Calu3 (cell line): Measurements from ENCODE around the gene FUT2. TPM values are rescaled to one million over a fixed set of nuclear protein-coding genes. Genes with fewer than 3 reads are reported as not detected.
A peak's percentile ranks its signal among the peaks of the same experiment; 100 is the strongest.

Experiments used
- BruUV-seq: library from RNA; stranded (reverse); fragments of 400-500 nt; replicated peaks from 2 replicates; lab custom pipeline; 2021; lab: Mats Ljungman, UMichigan
- CTCF ChIA-PET: fragments of 300-600 bp; sonication (Branson Sonifier 250); formaldehyde crosslinking; loops from one replicate; lab custom pipeline; 2022; ENCODE audit warnings: antibody characterized with exemption; lab: Charles Lee
- DNase-seq: peaks from one replicate; pipeline ENCODE4 v3.0.0; 2022
- H3K27ac Mint-ChIP-seq: one replicate; pipeline ENCODE4 v1.8.0; 2022; ENCODE audit warnings: mixed read lengths; ENCODE audit not compliant: unreplicated experiment
- H3K27me3 Mint-ChIP-seq: one replicate; pipeline ENCODE4 v1.8.0; 2022; ENCODE audit warnings: mixed read lengths; ENCODE audit not compliant: unreplicated experiment
- H3K36me3 Mint-ChIP-seq: one replicate; pipeline ENCODE4 v1.8.0; 2022; ENCODE audit warnings: mild to moderate bottlenecking, moderate library complexity, mixed read lengths; ENCODE audit not compliant: insufficient read depth, unreplicated experiment
- H3K4me1 Mint-ChIP-seq: one replicate; pipeline ENCODE4 v1.8.0; 2022; ENCODE audit warnings: mild to moderate bottlenecking, low read depth, mixed read lengths; ENCODE audit not compliant: unreplicated experiment
- H3K4me3 Mint-ChIP-seq: one replicate; pipeline ENCODE4 v1.8.0; 2022; ENCODE audit warnings: mild to moderate bottlenecking, low read depth, moderate library complexity, mixed read lengths; ENCODE audit not compliant: unreplicated experiment
- H3K9me3 Mint-ChIP-seq: one replicate; pipeline ENCODE4 v1.8.0; 2022; ENCODE audit warnings: low read depth, mixed read lengths; ENCODE audit not compliant: unreplicated experiment
- CTCF ChIP-seq: fragments of 200-600 bp; IDR thresholded peaks from one replicate; pipeline ENCODE4 v1.8.0; 2022; ENCODE audit warnings: antibody characterized with exemption; ENCODE audit not compliant: unreplicated experiment
- intact Hi-C: fragments of 100-400 bp; cut with micrococcal nuclease; formaldehyde crosslinking; loops from one replicate; pipeline ENCODE4 v1.10.0; 2022; ENCODE audit not compliant: unreplicated experiment
- total RNA-seq: library from RNA; stranded (reverse); gene quantifications from 2 replicates; pipeline ENCODE4 v1.2.3, GENCODE V29; 2022

FUT2 gene
- total RNA-seq, 1 experiment from 2014 or later, result 10.4 TPM

- Mint-ChIP-seq H3K27me3 (peaks cover 11% of the 10 kb centered on the region), H3K36me3 (peaks cover 43% of the 10 kb centered on the region), H3K4me3 (peak overlapping the region; percentile 89), H3K9me3 (no peaks in the 10 kb centered on the region), H3K27ac (peak overlapping the region; percentile 65), H3K4me1 (peaks cover 21% of the 10 kb centered on the region)
- peak; percentile 100 for DNase-seq
- intact Hi-C loops, result no loop called here
- no TSS peak for BruUV-seq
- CTCF ChIA-PET, result interaction anchor here (0.6 to 2.6 kb wide), 6 partner anchors 10 to 203 kb away, joined by 3 to 10 read pairs (median 6); no protein-coding TSS in a partner anchor
- TF ChIP-seq CTCF, result no peak
Measured at GRCh38 chr19:48713864-48714755, 18.3 kb downstream of the FUT2 start.

- DNase-seq, result no peak
- peak overlapping the region; percentile 65 for H3K27ac Mint-ChIP-seq
- H3K27me3 Mint-ChIP-seq, result peaks cover 13% of the 10 kb centered on the region
- BruUV-seq, result no TSS peak
- CTCF ChIA-PET, result interaction anchor here (0.6 to 2.6 kb wide), 5 partner anchors 9 to 202 kb away, joined by 3 to 10 read pairs (median 4); no protein-coding TSS in a partner anchor
- intact Hi-C loops, result no loop called here
- H3K36me3 Mint-ChIP-seq, result peaks cover 47% of the 10 kb centered on the region
- peak overlapping the region; percentile 89 for H3K4me3 Mint-ChIP-seq
- TF ChIP-seq CTCF, result no peak
- H3K4me1 Mint-ChIP-seq, result peaks cover 21% of the 10 kb centered on the region
- H3K9me3 Mint-ChIP-seq, result no peaks in the 10 kb centered on the region
Measured at GRCh38 chr19:48714759-48715675, 19.2 kb downstream of the FUT2 start.

DNA sequence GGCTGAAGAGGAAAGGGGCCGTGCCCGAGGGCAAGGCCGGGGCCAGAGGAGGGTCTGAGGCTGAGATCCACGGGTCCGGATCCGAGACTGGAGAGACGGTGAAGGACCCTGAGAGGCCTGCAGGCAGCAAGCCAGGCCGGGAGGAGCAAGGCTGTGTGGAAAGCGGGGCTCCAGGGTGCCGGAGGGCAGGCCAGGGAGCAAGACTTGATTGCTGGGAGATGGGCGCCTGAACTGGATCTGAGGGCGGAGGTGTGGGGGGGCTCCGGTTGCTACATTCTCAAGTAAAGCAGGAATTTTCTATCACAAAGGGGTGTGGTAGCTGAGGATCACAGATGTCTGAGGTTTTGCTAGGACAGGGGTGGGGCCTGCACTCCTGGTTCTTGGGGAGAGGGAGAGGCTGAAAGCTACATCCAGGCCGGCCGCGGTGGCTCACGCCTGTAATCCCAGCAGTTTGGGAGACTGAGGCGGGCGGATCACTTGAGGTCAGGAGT is 20.0 kb downstream of the FUT2 start:
- H3K27me3 Mint-ChIP-seq, result peaks cover 13% of the 10 kb centered on the region
- no TSS peak for BruUV-seq
- no peak for DNase-seq
- CTCF ChIA-PET, result interaction anchor here (1.0 kb wide), 1 partner anchor 20 kb away, joined by 3 read pairs; no protein-coding TSS in a partner anchor
- H3K36me3 Mint-ChIP-seq, result peaks cover 52% of the 10 kb centered on the region
- peaks cover 21% of the 10 kb centered on the region for H3K4me1 Mint-ChIP-seq
- H3K9me3 Mint-ChIP-seq, result no peaks in the 10 kb centered on the region
- no peak overlapping the region for H3K27ac Mint-ChIP-seq
- intact Hi-C loops, result no loop called here
- peak overlapping the region; percentile 89 for H3K4me3 Mint-ChIP-seq
- no peak for TF ChIP-seq CTCF
